WTC11 (cell line): ENCODE data around the gene OTOS. TPM values are rescaled to one million over a fixed set of nuclear protein-coding genes. Genes with fewer than 3 reads are reported as not detected.

ENCODE experiments used
- ATAC-seq: fragments of 200-7000 bp; cut with Tn5 transposase; 2 replicates; pipeline ENCODE4 v1.10.0; 2021; ENCODE audit warnings: mild to moderate bottlenecking, moderate library complexity
- CTCF ChIA-PET: fragments of 300-600 bp; sonication (Branson Sonifier 250); formaldehyde crosslinking; loops from one replicate; lab custom pipeline; 2021; ENCODE audit warnings: antibody characterized with exemption; lab: Charles Lee
- POLR2A ChIA-PET: fragments of 350-600 bp; sonication (Branson Sonifier 250); formaldehyde crosslinking; loops from one replicate; lab custom pipeline; 2021; ENCODE audit warnings: antibody characterized with exemption; lab: Charles Lee
- DNase-seq: peaks from one replicate; pipeline ENCODE4 v3.0.0; 2021; ENCODE audit warnings: low spot score
- H3K27ac Mint-ChIP-seq: 2 replicates; pipeline ENCODE4 v1.8.0; 2021; ENCODE audit warnings: mixed read lengths
- H3K27me3 Mint-ChIP-seq: 2 replicates; pipeline ENCODE4 v1.8.0; 2021; ENCODE audit warnings: low read depth, mild to moderate bottlenecking, moderate library complexity, mixed read lengths
- H3K36me3 Mint-ChIP-seq: 2 replicates; pipeline ENCODE4 v1.8.0; 2021; ENCODE audit warnings: mixed read lengths
- H3K4me1 Mint-ChIP-seq: 2 replicates; pipeline ENCODE4 v1.8.0; 2022; ENCODE audit warnings: mixed read lengths
- H3K4me3 Mint-ChIP-seq: 2 replicates; pipeline ENCODE4 v1.8.0; 2021; ENCODE audit warnings: mild to moderate bottlenecking, moderate library complexity, mixed read lengths
- H3K9me3 Mint-ChIP-seq: 2 replicates; pipeline ENCODE4 v1.8.0; 2021; ENCODE audit warnings: mixed read lengths
- AFF4 ChIP-seq: sonication (generic); formaldehyde crosslinking; IDR thresholded peaks from 2 replicates; pipeline ENCODE4 v1.8.1; 2023; ENCODE audit warnings: mild to moderate bottlenecking, missing genetic modification reagents, borderline replicate concordance
- ATF1 ChIP-seq: sonication (generic); formaldehyde crosslinking; IDR thresholded peaks from 2 replicates; pipeline ENCODE4 v1.8.1; 2023; ENCODE audit warnings: mild to moderate bottlenecking, moderate library complexity, missing genetic modification reagents
- ATF2 ChIP-seq: sonication (generic); formaldehyde crosslinking; IDR thresholded peaks from 2 replicates; pipeline ENCODE4 v1.8.1; 2022; ENCODE audit warnings: low read depth, missing genetic modification reagents, borderline replicate concordance
- CDX4 ChIP-seq: fragments of 250-450 bp; sonication (Bioruptor Pico); IDR thresholded peaks from 2 replicates; pipeline ENCODE4 v1.9.0; 2021; ENCODE audit warnings: moderate library complexity, mild to moderate bottlenecking, inconsistent platforms, borderline replicate concordance
- CREB1 ChIP-seq: sonication (generic); formaldehyde crosslinking; IDR thresholded peaks from 2 replicates; pipeline ENCODE4 v1.8.0; 2023; ENCODE audit warnings: mild to moderate bottlenecking, missing genetic modification reagents
- E2F4 ChIP-seq: sonication (generic); formaldehyde crosslinking; IDR thresholded peaks from 2 replicates; pipeline ENCODE4 v1.8.1; 2022; ENCODE audit warnings: low read depth, mild to moderate bottlenecking, moderate library complexity, missing genetic modification reagents, borderline replicate concordance
- FOXP4 ChIP-seq: sonication (generic); formaldehyde crosslinking; IDR thresholded peaks from 2 replicates; pipeline ENCODE4 v1.8.0; 2022; ENCODE audit warnings: mild to moderate bottlenecking, missing genetic modification reagents
- GTF2I ChIP-seq: fragments of 250-450 bp; sonication (Bioruptor Pico); conservative IDR thresholded peaks from 2 replicates; pipeline ENCODE4 v1.4.0; 2021; ENCODE audit warnings: mild to moderate bottlenecking
- IRF2 ChIP-seq: sonication (generic); formaldehyde crosslinking; IDR thresholded peaks from 2 replicates; pipeline ENCODE4 v1.8.0; 2022; ENCODE audit warnings: low read depth, missing genetic modification reagents, borderline replicate concordance
- MYBL2 ChIP-seq: sonication (generic); formaldehyde crosslinking; IDR thresholded peaks from 2 replicates; pipeline ENCODE4 v1.8.1; 2023; ENCODE audit warnings: mild to moderate bottlenecking, moderate library complexity, missing genetic modification reagents
- PRRX2 ChIP-seq: fragments of 250-450 bp; sonication (Bioruptor Pico); IDR thresholded peaks from 2 replicates; pipeline ENCODE4 v1.8.0; 2021; ENCODE audit warnings: mild to moderate bottlenecking
- USF1 ChIP-seq: sonication (generic); formaldehyde crosslinking; IDR thresholded peaks from 2 replicates; pipeline ENCODE4 v1.8.0; 2022; ENCODE audit warnings: mild to moderate bottlenecking, missing genetic modification reagents
- ZNF425 ChIP-seq: fragments of 250-450 bp; sonication (Bioruptor Pico); conservative IDR thresholded peaks from 2 replicates; pipeline ENCODE4 v1.9.0; 2021; ENCODE audit warnings: mild to moderate bottlenecking
- ZSCAN18 ChIP-seq: fragments of 250-450 bp; sonication (Bioruptor Pico); IDR thresholded peaks from 2 replicates; pipeline ENCODE4 v2.1.2; 2022; ENCODE audit warnings: mild to moderate bottlenecking, moderate library complexity
- total RNA-seq: library from RNA; stranded (reverse); gene quantifications from 3 replicates; pipeline ENCODE4 v1.2.3, GENCODE V29; 2021

Gene OTOS
- total RNA-seq, 1 experiment from 2014 or later = not detected

- DNase-seq (no peak), ATAC-seq (no peak)
- Mint-ChIP-seq H3K9me3 (peaks cover 10% of the 10 kb centered on the region), H3K4me1 (peaks cover 4% of the 10 kb centered on the region), H3K27ac (no peak overlapping the region), H3K27me3 (no peaks in the 10 kb centered on the region), H3K4me3 (no peak overlapping the region), H3K36me3 (no peaks in the 10 kb centered on the region)
- CTCF ChIA-PET = interaction anchor here (0.9 to 5.0 kb wide), 4 partner anchors 80 to 351 kb away, joined by 4 to 84 read pairs (median 14); no protein-coding TSS in a partner anchor
- POLR2A ChIA-PET = no interaction called here
- TF ChIP-seq CDX4 (CRISPR knock-in tag) = no peak
- no peak for TF ChIP-seq ZSCAN18 (CRISPR knock-in tag)
- no peak for TF ChIP-seq PRRX2 (CRISPR knock-in tag)
- no peak for TF ChIP-seq FOXP4 (CRISPR knock-in tag)
- no peak for TF ChIP-seq ZNF425 (CRISPR knock-in tag)
- TF ChIP-seq CREB1 (CRISPR knock-in tag) = no peak
- no peak for TF ChIP-seq AFF4
- no peak for TF ChIP-seq USF1 (CRISPR knock-in tag)
- no peak for TF ChIP-seq GTF2I (CRISPR knock-in tag)
- TF ChIP-seq ATF1 (CRISPR knock-in tag) = no peak
- no peak for TF ChIP-seq MYBL2 (CRISPR knock-in tag)
- no peak for TF ChIP-seq E2F4 (CRISPR knock-in tag)
- TF ChIP-seq IRF2 = no peak
- no peak for TF ChIP-seq ATF2 (CRISPR knock-in tag)
These were observed 5.0 kb upstream of the OTOS start for GRCh38 chr2:240145461-240145860.
